NB4 (cell line): ENCODE results near the gene LCN1.

Source experiments
- DNase-seq: peaks from one replicate; pipeline ENCODE4 v3.0.0; 2010; ENCODE audit warnings: low read depth
- H3K4me3 ChIP-seq: one replicate; pipeline ENCODE4 v1.5.1; 2011; ENCODE audit warnings: mild to moderate bottlenecking, low read depth, low read length, moderate library complexity
- MYC ChIP-seq: IDR thresholded peaks from 2 replicates; pipeline ENCODE4 v1.6.1; 2011; ENCODE audit warnings: low read depth, low read length
- POLR2A ChIP-seq: IDR thresholded peaks from 2 replicates; pipeline ENCODE4 v1.6.1; 2011; ENCODE audit warnings: mild to moderate bottlenecking; ENCODE audit not compliant: insufficient read length; ENCODE audit errors: extremely low read depth
- TF ChIP-seq, protein P1 (sequence below): IDR thresholded peaks from 2 replicates; pipeline ENCODE4 v1.6.1; 2011; ENCODE audit warnings: low read depth, low read length
- TF ChIP-seq, protein P2 (sequence below): IDR thresholded peaks from one replicate; pipeline ENCODE4 v1.5.1; 2012; ENCODE audit warnings: low read depth, low read length

Gene LCN1

DNA sequence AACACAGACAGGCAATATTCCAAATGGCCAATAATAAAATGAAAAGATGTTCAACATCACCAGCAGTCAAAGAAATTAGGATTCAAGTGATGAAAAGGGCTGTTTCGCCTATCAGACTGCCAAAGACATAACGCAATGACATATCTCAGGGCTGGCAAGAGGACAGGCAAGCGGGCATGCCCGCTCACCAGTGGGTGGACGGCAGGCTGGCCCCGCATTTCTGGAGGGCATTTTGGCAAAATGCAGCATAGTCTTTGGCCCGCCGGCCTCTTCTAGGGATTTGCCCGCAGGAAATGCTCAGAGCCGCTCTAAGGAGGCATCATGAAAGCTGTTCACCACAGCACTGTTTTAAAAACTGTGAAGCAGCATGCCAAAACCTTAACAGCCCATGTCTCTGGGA is 43.0 kb upstream of the LCN1 start:
- TF ChIP-seq, protein P1, sequence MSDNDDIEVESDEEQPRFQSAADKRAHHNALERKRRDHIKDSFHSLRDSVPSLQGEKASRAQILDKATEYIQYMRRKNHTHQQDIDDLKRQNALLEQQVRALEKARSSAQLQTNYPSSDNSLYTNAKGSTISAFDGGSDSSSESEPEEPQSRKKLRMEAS: no peak
- TF ChIP-seq MYC (no peak), POLR2A (no peak)
- TF ChIP-seq, protein P2, sequence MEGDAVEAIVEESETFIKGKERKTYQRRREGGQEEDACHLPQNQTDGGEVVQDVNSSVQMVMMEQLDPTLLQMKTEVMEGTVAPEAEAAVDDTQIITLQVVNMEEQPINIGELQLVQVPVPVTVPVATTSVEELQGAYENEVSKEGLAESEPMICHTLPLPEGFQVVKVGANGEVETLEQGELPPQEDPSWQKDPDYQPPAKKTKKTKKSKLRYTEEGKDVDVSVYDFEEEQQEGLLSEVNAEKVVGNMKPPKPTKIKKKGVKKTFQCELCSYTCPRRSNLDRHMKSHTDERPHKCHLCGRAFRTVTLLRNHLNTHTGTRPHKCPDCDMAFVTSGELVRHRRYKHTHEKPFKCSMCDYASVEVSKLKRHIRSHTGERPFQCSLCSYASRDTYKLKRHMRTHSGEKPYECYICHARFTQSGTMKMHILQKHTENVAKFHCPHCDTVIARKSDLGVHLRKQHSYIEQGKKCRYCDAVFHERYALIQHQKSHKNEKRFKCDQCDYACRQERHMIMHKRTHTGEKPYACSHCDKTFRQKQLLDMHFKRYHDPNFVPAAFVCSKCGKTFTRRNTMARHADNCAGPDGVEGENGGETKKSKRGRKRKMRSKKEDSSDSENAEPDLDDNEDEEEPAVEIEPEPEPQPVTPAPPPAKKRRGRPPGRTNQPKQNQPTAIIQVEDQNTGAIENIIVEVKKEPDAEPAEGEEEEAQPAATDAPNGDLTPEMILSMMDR: no peak
- DNase-seq: no peak
- H3K4me3 ChIP-seq: no peak overlapping the region

DNA sequence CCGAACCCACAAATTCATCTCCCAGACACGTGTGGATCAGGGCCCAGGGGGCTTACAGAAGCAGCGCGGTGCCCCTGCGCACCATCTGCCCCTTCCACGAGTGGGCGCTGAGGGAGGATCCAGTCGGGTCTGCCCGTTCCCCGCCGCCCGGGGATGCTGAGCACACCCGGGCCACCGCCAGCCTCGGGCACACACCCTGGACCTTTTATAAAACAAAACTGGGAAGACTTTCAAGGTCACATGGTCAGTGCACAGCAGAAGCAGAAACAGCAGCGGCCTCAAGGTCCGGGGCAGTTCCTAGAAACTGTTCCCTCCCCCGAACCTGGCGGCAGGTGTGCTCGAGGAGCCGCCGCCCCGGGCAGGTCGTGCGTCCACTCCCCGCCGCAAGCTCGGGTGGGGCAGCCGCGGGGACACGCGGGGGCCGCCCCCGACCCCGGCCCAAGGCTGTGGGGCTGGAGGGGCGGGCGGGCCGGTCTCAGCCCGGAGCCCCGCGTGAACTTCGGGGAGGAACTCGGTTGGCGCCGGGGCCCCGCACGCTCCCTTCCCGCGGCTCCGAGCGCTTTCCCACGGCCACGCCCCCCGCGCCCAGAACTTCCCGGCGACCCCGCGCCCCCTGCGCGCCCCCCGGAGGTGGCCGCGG is 42.3 kb upstream of the LCN1 start:
- H3K4me3 ChIP-seq: no peak overlapping the region
- TF ChIP-seq POLR2A: no peak
- no peak for TF ChIP-seq MYC
- TF ChIP-seq, protein P1: no peak
- TF ChIP-seq, protein P2: no peak
- no peak for DNase-seq

DNA sequence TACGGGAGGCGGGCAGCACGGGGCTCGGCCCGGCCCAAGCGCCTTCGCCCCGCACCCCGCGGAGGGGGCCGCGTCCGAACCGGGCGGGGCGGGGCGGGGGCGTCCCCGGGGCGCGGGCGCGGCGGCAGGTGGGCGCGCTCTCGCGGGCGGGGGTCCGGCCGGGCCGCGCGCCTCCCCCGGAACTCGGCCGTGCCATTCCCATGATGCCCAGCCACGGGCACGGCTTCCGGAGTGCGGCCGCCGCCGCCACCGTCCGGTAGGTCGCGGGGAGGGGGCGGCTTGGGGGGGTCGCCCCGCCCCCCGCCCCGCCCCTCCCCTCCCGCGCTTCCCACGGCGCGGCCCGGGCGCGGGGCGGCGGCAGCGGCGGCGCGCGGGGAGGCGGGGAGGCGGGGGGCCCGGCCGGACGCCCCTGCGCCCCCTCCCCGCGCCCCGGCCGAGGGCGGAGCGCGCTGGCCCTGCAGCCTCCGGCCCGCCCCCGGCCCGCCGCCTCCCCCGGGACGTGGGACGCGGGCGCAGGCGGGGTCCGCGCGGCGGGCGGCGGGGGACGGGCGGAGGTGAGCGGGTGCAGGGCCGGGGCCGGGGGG is 41.7 kb upstream of the LCN1 start, which contains the start of gene PPP1R26:
TSS of gene PPP1R26 (plus strand) at position 314 of the 584 bp plus-strand sequence. CDS start 4,729 bp downstream, outside the sequence.
- TF ChIP-seq MYC: no peak
- TF ChIP-seq, protein P2: no peak
- no peak for TF ChIP-seq POLR2A
- TF ChIP-seq, protein P1: no peak
- no peak within 1 kb of the TSS for H3K4me3 ChIP-seq
- DNase-seq: no peak

DNA sequence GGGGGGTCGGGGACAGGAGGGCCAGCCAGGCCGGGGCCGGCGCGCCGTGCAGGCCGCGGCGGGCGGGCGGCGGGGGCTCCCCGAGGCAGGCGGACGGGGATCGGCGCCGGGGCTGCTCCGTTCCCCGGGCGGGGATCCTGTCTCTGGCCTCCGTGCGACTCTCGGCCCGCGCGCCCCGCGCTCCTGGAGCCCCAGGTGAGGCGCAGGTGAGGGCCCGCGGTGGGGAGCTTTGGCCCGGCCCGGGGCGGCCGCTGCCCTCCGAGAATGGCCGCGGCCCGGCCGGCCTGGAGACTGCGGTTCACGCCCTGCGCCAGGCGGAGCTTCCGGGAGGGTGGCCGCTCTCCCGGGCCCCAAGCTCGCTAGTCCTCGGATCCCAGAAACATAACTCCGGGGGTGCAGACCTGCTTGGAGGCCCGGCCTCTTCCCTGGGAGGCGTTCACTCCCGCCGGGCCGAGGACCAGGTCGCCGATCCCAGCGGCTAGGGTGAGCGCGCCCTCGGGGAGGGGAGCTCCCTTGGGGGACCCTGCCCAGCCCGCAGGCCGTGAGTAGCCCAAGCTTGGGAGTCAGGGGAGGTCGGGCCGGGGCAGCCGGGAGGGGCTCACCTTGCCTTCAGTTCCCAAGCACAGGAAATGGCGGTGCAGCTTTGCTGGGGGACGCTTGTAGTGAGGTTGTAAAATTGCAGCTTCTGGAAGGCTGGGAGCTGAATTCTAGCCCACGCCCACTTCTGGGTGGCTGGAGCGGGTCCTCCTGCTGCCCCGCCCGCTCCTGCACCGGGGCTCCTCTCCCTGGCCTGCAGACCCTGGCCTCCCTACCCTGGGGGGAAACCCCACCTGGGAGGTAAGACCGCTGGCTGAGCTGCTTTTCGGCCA is 40.9 kb upstream of the LCN1 start:
- no peak for TF ChIP-seq POLR2A
- TF ChIP-seq MYC: no peak
- TF ChIP-seq, protein P2: no peak
- TF ChIP-seq, protein P1: no peak
- no peak for DNase-seq
- no peak overlapping the region for H3K4me3 ChIP-seq

DNA sequence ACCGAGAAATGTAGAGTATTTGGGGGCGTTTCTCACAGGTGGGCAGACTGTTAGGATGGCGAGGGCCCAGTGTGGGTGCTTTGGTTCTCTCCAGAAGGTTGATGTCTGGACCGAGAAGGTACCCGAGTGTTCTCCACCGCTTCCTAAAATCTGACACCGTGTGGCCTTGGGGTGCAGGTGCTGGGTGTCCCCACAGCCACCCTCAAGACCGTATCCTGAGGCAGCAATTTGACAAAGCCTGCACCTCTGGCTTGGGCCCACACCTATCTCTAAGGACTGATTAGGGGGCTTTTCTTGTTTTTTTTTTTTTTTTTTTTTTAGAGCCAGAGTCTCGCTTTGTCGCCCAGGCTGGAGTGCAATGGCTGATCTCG is 40.3 kb upstream of the LCN1 start:
- no peak for DNase-seq
- no peak for TF ChIP-seq MYC
- TF ChIP-seq, protein P1: no peak
- no peak overlapping the region for H3K4me3 ChIP-seq
